HG03280 (cell line): ENCODE data around the gene PSMB11.

Source experiments
- ATAC-seq: cut with Tn5 transposase; IDR thresholded peaks from one replicate; pipeline ENCODE4 v1.9.1; 2021; ENCODE audit warnings: mild to moderate bottlenecking, moderate library complexity; ENCODE audit not compliant: unreplicated experiment

PSMB11 gene

GRCh38 chr14:23057757-23058653, 16.0 kb downstream of the PSMB11 start:
- peak; percentile 59 for ATAC-seq

- ATAC-seq, result no peak
Observed at GRCh38 chr14:23058654-23059504, 16.9 kb downstream of the PSMB11 start.

- no peak for ATAC-seq
Observed at GRCh38 chr14:23060536-23061260, 18.7 kb downstream of the PSMB11 start.

GRCh38 chr14:23062002-23062401, 20.0 kb downstream of the PSMB11 start:
- no peak for ATAC-seq

GRCh38 chr14:23063601-23064000, 21.6 kb downstream of the PSMB11 start:
- no peak for ATAC-seq

GRCh38 chr14:23066368-23066767, 24.4 kb downstream of the PSMB11 start:
- no peak for ATAC-seq

- ATAC-seq, result no peak
Observed at GRCh38 chr14:23066855-23067744, 25.1 kb downstream of the PSMB11 start.

- ATAC-seq, result no peak
Observed at GRCh38 chr14:23067847-23068788, 26.1 kb downstream of the PSMB11 start.

GRCh38 chr14:23068789-23069412, 26.9 kb downstream of the PSMB11 start:
- peak; percentile 75 for ATAC-seq

- no peak for ATAC-seq
Observed at GRCh38 chr14:23069413-23069806, 27.4 kb downstream of the PSMB11 start.

GRCh38 chr14:23070262-23071129, 28.5 kb downstream of the PSMB11 start:
- ATAC-seq, result no peak

- peak; percentile 87 for ATAC-seq
Observed at GRCh38 chr14:23071244-23071920, 29.4 kb downstream of the PSMB11 start.

- ATAC-seq, result no peak
Observed at GRCh38 chr14:23071921-23072539, 30.0 kb downstream of the PSMB11 start.

GRCh38 chr14:23074906-23075305, 32.9 kb downstream of the PSMB11 start:
- ATAC-seq, result no peak

- no peak for ATAC-seq
Observed at GRCh38 chr14:23076785-23077408, 34.9 kb downstream of the PSMB11 start.

- no peak for ATAC-seq
Observed at GRCh38 chr14:23077962-23078361, 36.0 kb downstream of the PSMB11 start.
